Cardiac muscle cell (in vitro differentiated cells and primary cell): ENCODE measurements around the gene PPM1A. TPM values are rescaled to one million over a fixed set of nuclear protein-coding genes. Genes with fewer than 3 reads are reported as not detected.

Source experiments
- DNase-seq, 2 donors: peaks; one replicate each; pipeline versions ENCODE4 v3.0.0 to v3.0.0-alpha.2; 2010 to 2017; ENCODE audit warnings: low read depth in 1 of 2, low spot score in 1 of 2
- H3K27ac ChIP-seq: fragments of 200-600 bp; sonication (generic); 2 replicates; pipeline ENCODE4 v1.5.1; 2016
- H3K27me3 ChIP-seq: fragments of 200-600 bp; sonication (generic); 2 replicates; pipeline ENCODE4 v1.6.0; 2016; ENCODE audit warnings: control low read depth
- H3K36me3 ChIP-seq: fragments of 200-600 bp; sonication (generic); 2 replicates; pipeline ENCODE4 v1.5.1; 2016; ENCODE audit warnings: control low read depth
- H3K4me1 ChIP-seq: fragments of 200-600 bp; sonication (generic); 2 replicates; pipeline ENCODE4 v1.8.1; 2017; ENCODE audit warnings: low read depth, mild to moderate bottlenecking, mixed run types
- H3K4me3 ChIP-seq: fragments of 200-600 bp; sonication (generic); 2 replicates; pipeline ENCODE4 v1.5.1; 2016; ENCODE audit warnings: mild to moderate bottlenecking
- H3K9me3 ChIP-seq: fragments of 200-600 bp; sonication (generic); 2 replicates; pipeline ENCODE4 v1.5.1; 2017; ENCODE audit warnings: low read depth, mild to moderate bottlenecking, control low read depth
- polyA plus RNA-seq: library from polyadenylated mRNA; unstranded; fragments of >200 nt; fragmentation: Nextera tagmentation; extraction: Ambion mirVana; gene quantifications from 2 replicates; pipeline ENCODE4 v1.2.1, GENCODE V29; 2016
- total RNA-seq: library from RNA; depleted of rRNA; stranded (reverse); fragments of >200 nt; gene quantifications from 2 replicates; pipeline ENCODE4 v1.2.3, GENCODE V29; 2016
- TF ChIP-seq, protein P1 (sequence below): IDR thresholded peaks from 2 replicates; pipeline ENCODE4 v1.5.1; 2012; ENCODE audit warnings: low read depth, mild to moderate bottlenecking, low read length

The PPM1A gene
- total and polyA plus RNA-seq, 2 experiments from 2014 or later, result 19.6 to 24.1 TPM

DNA sequence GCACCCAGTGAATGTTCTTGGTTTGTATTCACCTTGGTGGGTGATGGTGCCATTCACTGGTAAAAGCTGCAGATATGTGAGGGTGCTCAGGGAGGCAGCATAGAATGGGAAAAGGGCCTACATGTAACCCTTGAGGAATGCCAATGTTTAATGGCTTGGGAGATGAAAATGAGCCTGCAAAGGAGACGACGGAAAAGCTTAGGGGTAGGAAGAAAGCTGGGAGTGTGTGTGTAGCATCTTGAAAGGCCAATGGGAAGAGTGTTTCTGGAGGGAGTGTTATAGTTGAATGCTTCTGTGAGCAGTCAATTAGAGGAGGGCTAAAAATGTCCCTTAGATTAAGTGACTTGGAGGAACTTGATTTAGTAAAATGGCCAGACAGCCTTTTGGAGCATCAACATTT is 24.9 kb downstream of the PPM1A start:
- H3K27ac ChIP-seq, result peak overlapping the region; percentile 3
- no peaks in the 10 kb centered on the region for H3K27me3 ChIP-seq
- H3K4me1 ChIP-seq, result peaks cover 32% of the 10 kb centered on the region
- H3K36me3 ChIP-seq, result no peaks in the 10 kb centered on the region
- no peak overlapping the region for H3K4me3 ChIP-seq
- TF ChIP-seq, protein P1, sequence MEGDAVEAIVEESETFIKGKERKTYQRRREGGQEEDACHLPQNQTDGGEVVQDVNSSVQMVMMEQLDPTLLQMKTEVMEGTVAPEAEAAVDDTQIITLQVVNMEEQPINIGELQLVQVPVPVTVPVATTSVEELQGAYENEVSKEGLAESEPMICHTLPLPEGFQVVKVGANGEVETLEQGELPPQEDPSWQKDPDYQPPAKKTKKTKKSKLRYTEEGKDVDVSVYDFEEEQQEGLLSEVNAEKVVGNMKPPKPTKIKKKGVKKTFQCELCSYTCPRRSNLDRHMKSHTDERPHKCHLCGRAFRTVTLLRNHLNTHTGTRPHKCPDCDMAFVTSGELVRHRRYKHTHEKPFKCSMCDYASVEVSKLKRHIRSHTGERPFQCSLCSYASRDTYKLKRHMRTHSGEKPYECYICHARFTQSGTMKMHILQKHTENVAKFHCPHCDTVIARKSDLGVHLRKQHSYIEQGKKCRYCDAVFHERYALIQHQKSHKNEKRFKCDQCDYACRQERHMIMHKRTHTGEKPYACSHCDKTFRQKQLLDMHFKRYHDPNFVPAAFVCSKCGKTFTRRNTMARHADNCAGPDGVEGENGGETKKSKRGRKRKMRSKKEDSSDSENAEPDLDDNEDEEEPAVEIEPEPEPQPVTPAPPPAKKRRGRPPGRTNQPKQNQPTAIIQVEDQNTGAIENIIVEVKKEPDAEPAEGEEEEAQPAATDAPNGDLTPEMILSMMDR, result no peak
- DNase-seq, result no peak
- no peaks in the 10 kb centered on the region for H3K9me3 ChIP-seq

DNA sequence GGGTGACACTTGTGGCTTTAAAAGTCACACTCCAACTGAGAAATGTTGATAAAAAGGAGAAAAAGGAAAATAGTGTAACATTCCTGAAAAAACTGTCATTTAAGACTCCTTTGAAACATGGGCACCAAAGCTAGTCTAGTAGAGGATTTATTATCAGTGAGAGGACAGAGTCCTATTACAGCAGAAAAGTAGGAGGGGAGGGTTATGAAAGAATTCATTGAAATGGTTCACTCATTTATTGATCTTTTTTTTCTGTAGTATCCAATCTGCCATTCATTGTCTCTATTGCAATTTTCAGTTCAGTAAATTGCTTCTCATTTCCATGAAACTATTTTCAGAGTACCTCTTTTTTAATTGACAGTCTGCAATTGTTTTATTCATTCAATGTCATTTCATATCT is 25.4 kb downstream of the PPM1A start:
- no peaks in the 10 kb centered on the region for H3K27me3 ChIP-seq
- peaks cover 32% of the 10 kb centered on the region for H3K4me1 ChIP-seq
- no peaks in the 10 kb centered on the region for H3K9me3 ChIP-seq
- H3K27ac ChIP-seq, result no peak overlapping the region
- H3K4me3 ChIP-seq, result no peak overlapping the region
- no peaks in the 10 kb centered on the region for H3K36me3 ChIP-seq
- DNase-seq, result no peak
- TF ChIP-seq, protein P1, result no peak

DNA sequence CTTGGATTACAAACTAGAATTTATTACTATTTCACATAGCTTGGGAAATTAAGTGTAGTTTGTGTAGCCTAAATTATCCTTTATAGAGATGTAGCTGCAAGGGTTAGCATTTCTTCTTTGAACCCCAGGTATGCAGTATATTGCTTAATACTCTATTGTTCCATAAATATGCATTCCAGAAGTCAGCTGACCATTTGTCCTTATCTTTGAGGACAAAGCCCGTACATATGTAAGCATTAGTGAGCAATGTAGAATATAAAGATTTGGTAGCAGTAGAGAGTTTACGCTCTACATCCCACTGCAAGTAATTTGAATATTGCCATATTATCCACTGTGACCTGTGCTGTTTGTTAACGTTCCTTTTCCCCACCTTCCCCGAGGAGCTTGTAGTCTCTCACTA is 26.9 kb downstream of the PPM1A start:
- Histone ChIP-seq H3K4me3 (no peak overlapping the region), H3K27me3 (no peaks in the 10 kb centered on the region), H3K36me3 (no peaks in the 10 kb centered on the region), H3K4me1 (peaks cover 29% of the 10 kb centered on the region), H3K27ac (no peak overlapping the region), H3K9me3 (no peaks in the 10 kb centered on the region)
- DNase-seq, result peak in 1 of 2 donors; percentile 50
- TF ChIP-seq, protein P1, result no peak

DNA sequence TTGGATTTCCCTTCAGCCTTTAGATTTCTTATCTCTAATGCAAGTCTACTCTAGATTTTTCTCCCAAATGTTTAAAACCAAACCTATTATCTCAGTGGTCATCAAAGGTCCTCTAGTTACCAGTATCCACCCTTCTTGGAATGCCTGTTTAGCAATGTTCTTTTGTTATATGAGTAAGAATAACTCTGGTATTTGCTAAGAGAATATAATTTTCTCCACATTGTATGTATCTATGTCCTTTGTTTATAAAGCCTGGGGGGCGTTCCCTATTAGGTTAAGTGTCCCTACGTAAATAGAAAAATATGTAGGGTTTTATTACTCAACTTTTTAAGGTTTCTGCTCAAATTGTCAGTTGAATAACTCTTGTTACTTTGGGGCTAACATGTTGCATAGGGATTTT is 27.3 kb downstream of the PPM1A start:
- TF ChIP-seq, protein P1, result no peak
- Histone ChIP-seq H3K4me1 (peaks cover 25% of the 10 kb centered on the region), H3K27ac (no peak overlapping the region), H3K9me3 (no peaks in the 10 kb centered on the region), H3K4me3 (no peak overlapping the region), H3K36me3 (no peaks in the 10 kb centered on the region), H3K27me3 (no peaks in the 10 kb centered on the region)
- peak in 1 of 2 donors; percentile 17 for DNase-seq

DNA sequence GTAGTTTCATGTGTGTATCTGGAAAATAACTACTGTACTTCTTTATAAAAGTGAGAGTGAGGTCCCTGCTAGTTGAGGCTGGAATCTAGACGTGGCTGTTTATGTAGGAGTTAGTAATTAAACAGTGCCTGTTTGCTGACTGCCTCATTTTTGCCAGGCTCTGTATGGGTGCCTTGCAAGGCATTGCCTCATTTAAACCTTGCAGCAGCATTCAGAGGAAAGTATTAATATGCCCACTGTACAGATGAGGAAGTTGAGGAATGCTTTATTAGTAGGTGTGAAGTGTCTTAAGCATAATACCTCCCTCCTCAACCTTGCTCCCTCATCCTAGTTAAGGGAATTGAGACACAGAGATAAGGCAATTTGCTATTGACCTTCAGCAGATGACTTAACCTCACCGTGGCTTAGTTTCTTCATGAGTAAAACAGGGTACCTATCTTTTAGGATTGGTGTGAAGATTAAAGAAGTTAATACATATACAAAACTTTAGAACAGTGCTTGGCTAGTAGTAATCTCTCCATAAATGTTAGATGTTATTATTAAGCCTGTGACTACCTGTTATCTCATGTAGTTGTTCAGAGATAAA is 28.7 kb downstream of the PPM1A start:
- Histone ChIP-seq H3K4me1 (peaks cover 24% of the 10 kb centered on the region), H3K36me3 (no peaks in the 10 kb centered on the region), H3K9me3 (no peaks in the 10 kb centered on the region), H3K4me3 (no peak overlapping the region), H3K27ac (no peak overlapping the region), H3K27me3 (no peaks in the 10 kb centered on the region)
- no peak for DNase-seq
- TF ChIP-seq, protein P1, result no peak
